22Rv1 (cell line): ENCODE data around the gene MARCHF10.

Experiments
- CTCF ChIP-seq: fragments of 450-650 bp; IDR thresholded peaks from 2 replicates; pipeline ENCODE4 v1.5.1; 2017; ENCODE audit warnings: mild to moderate bottlenecking
- ZFX ChIP-seq: fragments of 450-650 bp; IDR thresholded peaks from 2 replicates; pipeline ENCODE4 v1.6.1; 2017; ENCODE audit warnings: antibody characterized with exemption, borderline replicate concordance

- no peak for TF ChIP-seq CTCF
- no peak for TF ChIP-seq ZFX
Observed at GRCh38 chr17:62854098-62854680, 46.1 kb upstream of the MARCHF10 start.
